ENCODE data around the gene AZGP1. TPM values are rescaled to one million over a fixed set of nuclear protein-coding genes. Genes with fewer than 3 reads are reported as not detected.

AZGP1 gene
- total and polyA plus RNA-seq, 2 of the 13 experiments (the other 11 are each of a cell fraction or from before 2014, with no cell fraction given), result 93.8 to 229 TPM

DNA sequence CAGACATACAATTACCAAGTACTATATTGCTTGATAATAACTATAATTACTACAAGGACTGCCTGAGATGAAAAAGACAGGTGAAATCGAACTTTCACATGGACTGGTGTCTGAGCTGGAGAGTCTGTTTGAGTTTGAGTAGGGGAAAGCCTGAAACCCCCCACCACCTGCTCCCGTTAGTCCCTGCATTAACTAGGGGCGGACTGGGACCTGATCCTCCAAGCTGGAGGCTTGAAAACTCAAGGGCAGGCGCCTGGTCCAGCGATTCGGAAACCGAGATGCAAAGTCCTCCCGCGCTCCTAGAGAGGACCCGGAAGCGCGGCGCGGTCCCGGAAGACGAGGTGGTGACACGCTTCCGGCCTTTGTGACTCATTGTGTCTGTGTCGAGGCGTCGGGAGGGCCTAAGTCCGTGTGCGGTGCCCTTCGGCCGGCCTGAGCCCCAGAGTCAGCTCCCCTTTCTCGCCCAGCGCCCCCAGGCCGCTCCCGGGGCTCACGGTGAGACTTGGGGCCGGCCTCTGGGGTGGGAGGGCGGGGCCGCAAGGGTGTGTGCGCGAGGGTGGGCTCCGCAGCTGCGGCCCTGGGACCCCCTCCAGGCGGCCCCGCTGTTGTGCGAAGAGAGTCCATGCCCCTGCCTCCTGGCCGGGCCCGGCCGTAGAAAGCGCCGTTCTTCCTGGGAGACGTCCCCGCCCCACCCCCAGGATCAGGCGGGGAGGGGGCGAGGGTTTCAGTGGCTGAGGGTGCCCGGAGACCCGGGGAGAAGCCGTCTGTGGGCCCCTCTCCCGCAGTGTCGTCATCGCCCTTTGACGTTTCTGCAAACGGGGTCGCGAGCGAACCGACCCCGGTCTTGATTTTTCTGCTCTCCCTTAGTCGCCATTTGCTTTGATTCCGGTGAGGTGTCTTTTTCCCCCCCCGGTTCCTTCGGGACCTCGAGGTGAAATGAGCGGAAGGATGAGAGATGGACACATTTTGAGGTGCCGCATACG is 39.7 kb upstream of the AZGP1 start, which contains the start of gene ZKSCAN1 (continued):
- TF ChIP-seq ZBTB20 (CRISPR knock-in tag; IDR thresholded peaks at IDR 0.05; ENCODE audit: borderline replicate concordance, low read depth) (no peak), ZNF574 (CRISPR knock-in tag; IDR thresholded peaks at IDR 0.05) (peak; percentile 99), NFIC (IDR thresholded peaks at IDR 0.05; ENCODE audit: low read length) (no peak), HOXA5 (CRISPR knock-in tag; IDR thresholded peaks at IDR 0.05) (peak; percentile 66; the same call in 1 of the 2 replicates), MEIS2 (CRISPR knock-in tag; IDR thresholded peaks at IDR 0.05) (peak; percentile 69; the same call in 1 of the 2 replicates), GATAD2A (CRISPR knock-in tag; IDR thresholded peaks at IDR 0.05) (peak; percentile 63; the same call in 1 of the 2 replicates), XRCC5 (optimal IDR thresholded peaks at IDR 0.05; ENCODE audit: low read length) (peak; percentile 15), TBP (CRISPR knock-in tag; IDR thresholded peaks at IDR 0.05) (no peak), MZF1 (CRISPR knock-in tag; IDR thresholded peaks at IDR 0.05; ENCODE audit: borderline replicate concordance) (no peak), KAT2B (IDR thresholded peaks at IDR 0.05; ENCODE audit: borderline replicate concordance, low read depth, low read length) (no peak), ZKSCAN1 (IDR thresholded peaks at IDR 0.05; ENCODE audit: low read length) (no peak), ISX (CRISPR knock-in tag; conservative IDR thresholded peaks at IDR 0.05) (no peak), RORA (CRISPR knock-in tag; IDR thresholded peaks at IDR 0.05) (no peak), ZSCAN12 (CRISPR knock-in tag; IDR thresholded peaks at IDR 0.05) (0 out of 2 replicates have a peak, but pooled peaks have one; percentile 46), ZNF792 (CRISPR knock-in tag; IDR thresholded peaks at IDR 0.05) (peak; percentile 81), GPBP1L1 (CRISPR knock-in tag; IDR thresholded peaks at IDR 0.05) (no peak), JARID2 (CRISPR knock-in tag; IDR thresholded peaks at IDR 0.05; ENCODE audit: insufficient replicate concordance) (no peak)
- TF ChIP-seq, protein P1, sequence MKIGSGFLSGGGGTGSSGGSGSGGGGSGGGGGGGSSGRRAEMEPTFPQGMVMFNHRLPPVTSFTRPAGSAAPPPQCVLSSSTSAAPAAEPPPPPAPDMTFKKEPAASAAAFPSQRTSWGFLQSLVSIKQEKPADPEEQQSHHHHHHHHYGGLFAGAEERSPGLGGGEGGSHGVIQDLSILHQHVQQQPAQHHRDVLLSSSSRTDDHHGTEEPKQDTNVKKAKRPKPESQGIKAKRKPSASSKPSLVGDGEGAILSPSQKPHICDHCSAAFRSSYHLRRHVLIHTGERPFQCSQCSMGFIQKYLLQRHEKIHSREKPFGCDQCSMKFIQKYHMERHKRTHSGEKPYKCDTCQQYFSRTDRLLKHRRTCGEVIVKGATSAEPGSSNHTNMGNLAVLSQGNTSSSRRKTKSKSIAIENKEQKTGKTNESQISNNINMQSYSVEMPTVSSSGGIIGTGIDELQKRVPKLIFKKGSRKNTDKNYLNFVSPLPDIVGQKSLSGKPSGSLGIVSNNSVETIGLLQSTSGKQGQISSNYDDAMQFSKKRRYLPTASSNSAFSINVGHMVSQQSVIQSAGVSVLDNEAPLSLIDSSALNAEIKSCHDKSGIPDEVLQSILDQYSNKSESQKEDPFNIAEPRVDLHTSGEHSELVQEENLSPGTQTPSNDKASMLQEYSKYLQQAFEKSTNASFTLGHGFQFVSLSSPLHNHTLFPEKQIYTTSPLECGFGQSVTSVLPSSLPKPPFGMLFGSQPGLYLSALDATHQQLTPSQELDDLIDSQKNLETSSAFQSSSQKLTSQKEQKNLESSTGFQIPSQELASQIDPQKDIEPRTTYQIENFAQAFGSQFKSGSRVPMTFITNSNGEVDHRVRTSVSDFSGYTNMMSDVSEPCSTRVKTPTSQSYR (CRISPR knock-in tag; IDR thresholded peaks at IDR 0.05; ENCODE audit: borderline replicate concordance), result no peak
- TF ChIP-seq, protein P2, sequence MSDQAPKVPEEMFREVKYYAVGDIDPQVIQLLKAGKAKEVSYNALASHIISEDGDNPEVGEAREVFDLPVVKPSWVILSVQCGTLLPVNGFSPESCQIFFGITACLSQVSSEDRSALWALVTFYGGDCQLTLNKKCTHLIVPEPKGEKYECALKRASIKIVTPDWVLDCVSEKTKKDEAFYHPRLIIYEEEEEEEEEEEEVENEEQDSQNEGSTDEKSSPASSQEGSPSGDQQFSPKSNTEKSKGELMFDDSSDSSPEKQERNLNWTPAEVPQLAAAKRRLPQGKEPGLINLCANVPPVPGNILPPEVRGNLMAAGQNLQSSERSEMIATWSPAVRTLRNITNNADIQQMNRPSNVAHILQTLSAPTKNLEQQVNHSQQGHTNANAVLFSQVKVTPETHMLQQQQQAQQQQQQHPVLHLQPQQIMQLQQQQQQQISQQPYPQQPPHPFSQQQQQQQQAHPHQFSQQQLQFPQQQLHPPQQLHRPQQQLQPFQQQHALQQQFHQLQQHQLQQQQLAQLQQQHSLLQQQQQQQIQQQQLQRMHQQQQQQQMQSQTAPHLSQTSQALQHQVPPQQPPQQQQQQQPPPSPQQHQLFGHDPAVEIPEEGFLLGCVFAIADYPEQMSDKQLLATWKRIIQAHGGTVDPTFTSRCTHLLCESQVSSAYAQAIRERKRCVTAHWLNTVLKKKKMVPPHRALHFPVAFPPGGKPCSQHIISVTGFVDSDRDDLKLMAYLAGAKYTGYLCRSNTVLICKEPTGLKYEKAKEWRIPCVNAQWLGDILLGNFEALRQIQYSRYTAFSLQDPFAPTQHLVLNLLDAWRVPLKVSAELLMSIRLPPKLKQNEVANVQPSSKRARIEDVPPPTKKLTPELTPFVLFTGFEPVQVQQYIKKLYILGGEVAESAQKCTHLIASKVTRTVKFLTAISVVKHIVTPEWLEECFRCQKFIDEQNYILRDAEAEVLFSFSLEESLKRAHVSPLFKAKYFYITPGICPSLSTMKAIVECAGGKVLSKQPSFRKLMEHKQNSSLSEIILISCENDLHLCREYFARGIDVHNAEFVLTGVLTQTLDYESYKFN (CRISPR knock-in tag; conservative IDR thresholded peaks at IDR 0.05), result peak; percentile 61

Data from HepG2 (cell line).